Tibial artery (tissue), 4 donors: Measurements from ENCODE around the gene PCBP1.
A peak's percentile ranks its signal among the peaks of the same experiment; 100 is the strongest.
"Not testable (repeated sequence)": the region's sequence is repeated elsewhere in the genome, so short reads cannot be mapped to it uniquely, and the experiment has no call there.

Source experiments
- DNase-seq, 2 donors: peaks; one replicate each; pipeline ENCODE4 v3.0.0-alpha.2; 2019
- H3K27ac ChIP-seq, 2 donors: fragments of 200-600 bp; sonication (generic) in 1 of 2; 1 replicate in 1 of 2; 2 replicates in 1 of 2; pipeline ENCODE4 v1.5.1; 2018 to 2019; ENCODE audit warnings: mild to moderate bottlenecking in 1 of 2
- H3K27me3 ChIP-seq, 2 donors: fragments of 200-600 bp; sonication (generic) in 1 of 2; one replicate each; pipeline versions ENCODE4 v1.5.1 to v1.6.0; 2016 to 2019
- H3K36me3 ChIP-seq, 3 donors: fragments of 200-600 bp; sonication (generic) in 2 of 3; one replicate each; pipeline ENCODE4 v1.5.1; 2016 to 2019; ENCODE audit warnings: mild to moderate bottlenecking in 2 of 3
- H3K4me1 ChIP-seq, 4 donors: fragments of 200-600 bp; sonication (generic) in 2 of 4; 1 replicate in 3 of 4; 2 replicates in 1 of 4; pipeline ENCODE4 v1.5.1; 2016 to 2019
- H3K4me3 ChIP-seq, 2 donors: fragments of 200-600 bp; sonication (generic) in 1 of 2; 1 replicate in 1 of 2; 2 replicates in 1 of 2; pipeline ENCODE4 v1.5.1; 2018 to 2019; ENCODE audit warnings: mild to moderate bottlenecking in 2 of 2
- H3K9me3 ChIP-seq, 3 donors: fragments of 200-600 bp; sonication (generic) in 1 of 3; one replicate each; pipeline ENCODE4 v1.5.1; 2016 to 2019
- CTCF ChIP-seq, 2 experiments: fragments of 200-600 bp in 1 of 2; fragments of 450-650 bp in 1 of 2; IDR thresholded peaks; one replicate each; pipeline ENCODE4 v1.5.1; 2017 to 2019; ENCODE audit warnings: antibody characterized with exemption in 2 of 2, mild to moderate bottlenecking in 1 of 2, moderate library complexity in 1 of 2
- intact Hi-C: fragments of 100-400 bp; cut with DNase I; formaldehyde crosslinking; loops from one replicate; pipeline ENCODE4 v1.15.0; 2023; ENCODE audit warnings: low total_unique reads

The PCBP1 gene

DNA sequence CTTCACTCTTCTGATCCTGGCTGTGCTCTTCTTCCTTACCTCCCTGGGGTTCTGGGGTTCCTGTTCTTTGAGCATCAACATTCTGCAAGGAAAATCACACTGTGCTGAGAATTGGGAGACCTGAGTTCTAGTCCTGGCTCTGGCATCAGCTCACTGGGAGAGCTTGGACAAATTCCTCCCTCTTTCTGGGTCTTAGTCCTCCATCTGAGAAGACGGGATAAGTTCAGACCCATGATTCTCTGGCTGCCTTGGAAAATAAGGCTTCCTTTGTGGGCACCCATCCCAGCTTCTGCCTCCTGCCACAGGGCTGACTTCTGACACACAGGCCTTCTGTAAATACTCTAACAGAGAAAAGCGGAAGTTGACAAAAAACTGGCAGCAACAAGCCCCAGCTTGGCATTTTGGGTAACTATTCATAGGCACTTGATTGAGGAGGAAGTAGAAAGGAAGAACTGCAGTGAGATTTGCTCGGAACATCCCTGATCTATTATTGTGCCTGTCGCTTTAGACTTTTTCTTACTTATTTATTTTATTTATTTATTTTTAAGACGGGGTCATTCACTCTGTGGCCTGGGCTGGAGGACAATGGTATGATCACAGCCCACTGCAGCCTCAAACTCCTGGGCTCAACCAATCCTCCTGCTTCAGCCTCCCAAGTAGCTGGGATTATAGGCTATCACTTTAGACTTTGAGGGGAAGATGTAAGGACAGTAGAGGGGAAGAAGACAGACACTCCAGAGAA, 7.9 kb downstream of the PCBP1 start:
- Histone ChIP-seq H3K27me3 (no peaks in the 10 kb centered on the region), H3K4me1 (peaks cover 0 to 34% (median 24%) of the 10 kb centered on the region in 4 donors), H3K36me3 (no peaks in the 10 kb centered on the region), H3K4me3 (peak overlapping the region in 1 of 2 donors; percentile 7), H3K27ac (peak overlapping the region; percentile 89 to 95), H3K9me3 (no peaks in the 10 kb centered on the region)
- no peak for TF ChIP-seq CTCF (IDR thresholded peaks at IDR 0.05)
- peak; percentile 79 to 91 for DNase-seq
- intact Hi-C loops, result loop anchor here (2.0 kb wide), 1 partner anchor 48 kb away; no protein-coding TSS in a partner anchor

GRCh38 chr2:70095720-70096670, 8.7 kb downstream of the PCBP1 start:
- H3K4me1 ChIP-seq, result peaks cover 0 to 25% (median 17%) of the 10 kb centered on the region in 4 donors
- no peaks in the 10 kb centered on the region for H3K27me3 ChIP-seq
- H3K4me3 ChIP-seq, result no peak overlapping the region
- intact Hi-C loops, result loop anchor here (2.0 kb wide), 1 partner anchor 47 kb away; no protein-coding TSS in a partner anchor
- peak overlapping the region; percentile 89 to 95 for H3K27ac ChIP-seq
- DNase-seq, result peak in 1 of 2 donors; percentile 52
- H3K9me3 ChIP-seq, result no peaks in the 10 kb centered on the region
- no peaks in the 10 kb centered on the region for H3K36me3 ChIP-seq
- no peak for TF ChIP-seq CTCF (IDR thresholded peaks at IDR 0.05)

GRCh38 chr2:70098032-70098431, 10.8 kb downstream of the PCBP1 start:
- no peak overlapping the region for H3K27ac ChIP-seq
- peaks cover 0 to 25% (median 16%) of the 10 kb centered on the region in 4 donors for H3K4me1 ChIP-seq
- no peaks in the 10 kb centered on the region for H3K36me3 ChIP-seq
- no peak for TF ChIP-seq CTCF (IDR thresholded peaks at IDR 0.05)
- H3K27me3 ChIP-seq, result no peaks in the 10 kb centered on the region
- H3K4me3 ChIP-seq, result no peak overlapping the region
- DNase-seq, result no peak
- no peaks in the 10 kb centered on the region for H3K9me3 ChIP-seq
- intact Hi-C loops, result no loop called here

- peaks cover 0 to 19% (median 15%) of the 10 kb centered on the region in 4 donors for H3K4me1 ChIP-seq
- no peak for TF ChIP-seq CTCF (IDR thresholded peaks at IDR 0.05)
- no peak overlapping the region for H3K4me3 ChIP-seq
- no peaks in the 10 kb centered on the region for H3K9me3 ChIP-seq
- no peak overlapping the region for H3K27ac ChIP-seq
- intact Hi-C loops, result no loop called here
- no peaks in the 10 kb centered on the region for H3K36me3 ChIP-seq
- no peaks in the 10 kb centered on the region for H3K27me3 ChIP-seq
- no peak for DNase-seq
Observed at GRCh38 chr2:70099270-70099669, 12.0 kb downstream of the PCBP1 start.

- peak in 1 of 2 donors; percentile 10 for DNase-seq
- Histone ChIP-seq H3K27me3 (no peaks in the 10 kb centered on the region), H3K9me3 (no peaks in the 10 kb centered on the region)
Observed at GRCh38 chr2:70101174-70101573, 13.9 kb downstream of the PCBP1 start.

DNA sequence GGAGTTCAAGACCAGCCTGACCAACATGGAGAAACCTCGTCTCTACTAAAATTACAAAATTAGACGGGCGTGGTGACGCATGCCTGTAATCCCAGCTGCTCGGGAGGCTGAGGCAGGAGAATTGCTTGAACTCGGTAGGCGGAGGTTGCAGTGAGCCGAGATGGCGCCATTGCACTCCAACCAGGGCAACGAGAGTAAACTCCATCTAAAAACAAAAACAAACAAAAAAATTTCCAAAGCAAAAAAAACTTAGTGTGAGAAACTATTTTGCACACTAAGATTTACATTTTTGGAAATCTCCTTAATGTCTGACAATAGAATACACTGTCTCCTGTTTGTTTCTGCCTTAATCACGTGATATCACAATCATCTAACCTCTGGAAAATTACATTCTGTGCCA, 14.4 kb downstream of the PCBP1 start:
- peak in 1 of 2 donors; percentile 16 for DNase-seq
- H3K4me1 ChIP-seq, H3K36me3 ChIP-seq, intact Hi-C loops, H3K9me3 ChIP-seq, H3K27ac ChIP-seq, H3K27me3 ChIP-seq, H3K4me3 ChIP-seq: not testable (repeated sequence)

More at GRCh38 chr2:70101174-70101573, 13.9 kb downstream of the PCBP1 start:
- no peak for TF ChIP-seq CTCF (IDR thresholded peaks at IDR 0.05)
- intact Hi-C loops, result no loop called here
- Histone ChIP-seq H3K4me1 (peaks cover 0 to under 1% (median 0%) of the 10 kb centered on the region in 4 donors), H3K36me3 (no peaks in the 10 kb centered on the region), H3K4me3 (no peak overlapping the region), H3K27ac (no peak overlapping the region)

DNA sequence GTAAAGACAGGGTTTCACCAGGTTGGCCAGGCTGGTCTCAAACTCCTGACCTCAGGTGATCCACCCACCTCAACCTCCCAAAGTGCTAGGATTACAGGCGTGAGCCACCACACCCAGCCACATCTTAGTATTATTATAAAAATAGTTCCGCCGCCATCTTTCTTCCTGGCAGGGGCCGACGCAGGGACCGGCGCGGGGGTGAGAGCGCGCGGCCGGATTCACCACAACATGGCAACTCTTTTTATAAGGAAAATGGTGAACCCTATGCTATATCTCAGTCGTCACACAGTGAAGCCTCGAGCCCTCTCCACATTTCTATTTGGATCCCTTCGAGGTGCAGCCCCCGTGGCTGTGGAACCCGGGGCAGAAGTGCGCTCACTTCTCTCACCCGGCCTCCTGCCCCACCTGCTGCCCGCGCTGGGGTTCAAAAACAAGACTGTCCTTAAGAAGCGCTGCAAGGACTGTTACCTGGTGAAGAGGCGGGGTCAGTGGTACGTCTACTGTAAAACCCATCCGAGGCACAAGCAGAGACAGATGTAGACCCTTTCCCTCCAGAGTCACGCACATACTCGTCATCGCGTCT, 15.1 kb downstream of the PCBP1 start:
- H3K4me3 ChIP-seq, H3K27ac ChIP-seq, H3K9me3 ChIP-seq, H3K27me3 ChIP-seq, H3K4me1 ChIP-seq, intact Hi-C loops, H3K36me3 ChIP-seq: not testable (repeated sequence)
- peak in 1 of 2 donors; percentile 37 for DNase-seq
